H1 (cell line): Measurements from ENCODE around the gene TRAF6. TPM values are rescaled to one million over a fixed set of nuclear protein-coding genes. Genes with fewer than 3 reads are reported as not detected.

Experiments
- CTCF ChIA-PET: fragments of 300-600 bp; sonication (Branson Sonifier 250); formaldehyde crosslinking; loops from one replicate; lab custom pipeline; 2021; ENCODE audit not compliant: partially characterized antibody; lab: Charles Lee
- POLR2A ChIA-PET: fragments of 300-600 bp; sonication (Branson Sonifier 250); formaldehyde crosslinking; loops from one replicate; lab custom pipeline; 2021; ENCODE audit warnings: inconsistent platforms; ENCODE audit not compliant: partially characterized antibody; lab: Charles Lee
- DNase-seq, 2 experiments: peaks; one replicate each; pipeline versions ENCODE4 v3.0.0 to v3.0.0-alpha.2; 2010 to 2022; ENCODE audit warnings: low spot score in 2 of 2, low read depth in 1 of 2, mixed read lengths in 1 of 2
- FAIRE-seq: peaks from 2 replicates; lab custom pipeline; 2011; peaks lifted over from hg19 to GRCh38; lab: Jason Lieb, UNC
- H2AFZ ChIP-seq: 2 replicates; pipeline ENCODE4 v1.8.1; 2012; ENCODE audit warnings: low read length, inconsistent platforms
- H2AK5ac ChIP-seq: 2 replicates; pipeline ENCODE4 v1.6.1; 2013; ENCODE audit warnings: low read depth, low read length
- H2BK120ac ChIP-seq: replicated peaks from 2 replicates; pipeline ENCODE3; 2013; ENCODE audit warnings: low read depth, low read length, inconsistent platforms
- H2BK12ac ChIP-seq: 2 replicates; pipeline ENCODE4 v1.6.1; 2013; ENCODE audit warnings: low read depth, low read length
- H2BK15ac ChIP-seq: 2 replicates; pipeline ENCODE4 v1.6.1; 2013; ENCODE audit warnings: low read length
- H2BK20ac ChIP-seq: 2 replicates; pipeline ENCODE4 v1.6.1; 2013; ENCODE audit warnings: low read length
- H2BK5ac ChIP-seq: 2 replicates; pipeline ENCODE4 v1.6.1; 2013; ENCODE audit warnings: low read depth, low read length
- H3K14ac ChIP-seq: 2 replicates; pipeline ENCODE4 v1.6.1; 2013; ENCODE audit warnings: inconsistent platforms; ENCODE audit not compliant: insufficient read length
- H3K18ac ChIP-seq: 2 replicates; pipeline ENCODE4 v1.6.1; 2013; ENCODE audit warnings: low read length; ENCODE audit errors: extremely low read depth
- H3K23ac ChIP-seq: 2 replicates; pipeline ENCODE4 v1.6.1; 2013; ENCODE audit warnings: inconsistent platforms; ENCODE audit not compliant: insufficient read length
- H3K23me2 ChIP-seq: 2 replicates; pipeline ENCODE4 v1.6.1; 2013; ENCODE audit warnings: low read depth, low read length
- H3K27ac ChIP-seq: 2 replicates; pipeline ENCODE4 v1.6.1; 2011; ENCODE audit warnings: low read depth, low read length, inconsistent platforms
- H3K27me3 ChIP-seq, 4 experiments: replicated peaks in 1 of 4; 1 replicate in 1 of 4; 2 replicates in 3 of 4; pipeline versions ENCODE4 v1.6.1 to v1.8.1; 2011 to 2013; ENCODE audit warnings: low read length in 3 of 4, mild to moderate bottlenecking in 3 of 4, inconsistent platforms in 2 of 4, mixed read lengths in 2 of 4, moderate library complexity in 1 of 4; ENCODE audit not compliant: control insufficient read depth in 3 of 4, insufficient read depth in 3 of 4; ENCODE audit errors: extremely low read depth in 1 of 4
- H3K36me3 ChIP-seq, 4 experiments: 2 replicates each; pipeline versions ENCODE4 v1.6.1 to v1.8.1; 2011 to 2013; ENCODE audit warnings: mild to moderate bottlenecking in 4 of 4, low read length in 3 of 4, moderate library complexity in 2 of 4, control low read depth in 1 of 4, inconsistent platforms in 1 of 4; ENCODE audit not compliant: insufficient read depth in 4 of 4, control insufficient read depth in 2 of 4
- H3K4ac ChIP-seq: replicated peaks from 2 replicates; pipeline ENCODE3; 2013; ENCODE audit warnings: low read length, low read depth, mixed read lengths, inconsistent platforms; ENCODE audit not compliant: insufficient read length
- H3K4me1 ChIP-seq, 4 experiments: replicated peaks in 1 of 4; 1 replicate in 1 of 4; 2 replicates in 3 of 4; pipeline versions ENCODE4 v1.6.1 to v1.8.1; 2011 to 2013; ENCODE audit warnings: low read length in 3 of 4, inconsistent platforms in 2 of 4, mixed read lengths in 1 of 4; ENCODE audit not compliant: insufficient read depth in 4 of 4, control insufficient read depth in 3 of 4
- H3K4me2 ChIP-seq, 2 experiments: 2 replicates each; pipeline versions ENCODE4 v1.6.1 to v1.8.1; 2011 to 2013; ENCODE audit warnings: low read depth in 2 of 2, low read length in 2 of 2, control low read depth in 1 of 2, inconsistent platforms in 1 of 2, mild to moderate bottlenecking in 1 of 2; ENCODE audit not compliant: insufficient read depth in 1 of 2
- H3K4me3 ChIP-seq, 4 experiments: fragments of 200-600, 300-600 bp in 1 of 4; sonication (generic), shearing (Covaris generic), sonication (Bioruptor Twin) in 1 of 4; 2 replicates each; pipeline versions ENCODE4 v1.5.1 to v1.8.1; 2011 to 2016; ENCODE audit warnings: low read length in 4 of 4, low read depth in 3 of 4, control low read depth in 2 of 4, inconsistent platforms in 2 of 4, mild to moderate bottlenecking in 2 of 4, mixed read lengths in 1 of 4, moderate library complexity in 1 of 4; ENCODE audit not compliant: insufficient read depth in 2 of 4; ENCODE audit errors: extremely low read depth in 1 of 4
- H3K56ac ChIP-seq: replicated peaks from 2 replicates; pipeline ENCODE3; 2013; ENCODE audit warnings: low read depth, mild to moderate bottlenecking, mixed read lengths, low read length, inconsistent platforms; ENCODE audit not compliant: insufficient read length
- H3K79me1 ChIP-seq: 2 replicates; pipeline ENCODE4 v1.6.1; 2013; ENCODE audit warnings: low read depth, low read length, control low read depth
- H3K79me2 ChIP-seq, 2 experiments: 2 replicates each; pipeline versions ENCODE4 v1.6.1 to v1.8.1; 2012 to 2013; ENCODE audit warnings: low read length in 2 of 2, mild to moderate bottlenecking in 2 of 2, inconsistent platforms in 1 of 2; ENCODE audit not compliant: insufficient read depth in 2 of 2, control insufficient read depth in 1 of 2
- H3K9ac ChIP-seq, 4 experiments: replicated peaks in 1 of 4; 1 replicate in 1 of 4; 2 replicates in 3 of 4; pipeline versions ENCODE4 v1.6.1 to v1.8.1; 2011 to 2013; ENCODE audit warnings: low read depth in 3 of 4, low read length in 3 of 4, control low read depth in 2 of 4, mild to moderate bottlenecking in 2 of 4, moderate library complexity in 2 of 4, inconsistent platforms in 1 of 4; ENCODE audit errors: extremely low read depth in 1 of 4
- H3K9me3 ChIP-seq, 2 experiments: 2 replicates each; pipeline versions ENCODE4 v1.6.1 to v1.8.1; 2012 to 2013; ENCODE audit warnings: mild to moderate bottlenecking in 2 of 2, moderate library complexity in 2 of 2, control low read depth in 1 of 2, inconsistent platforms in 1 of 2, low read depth in 1 of 2, low read length in 1 of 2, mixed read lengths in 1 of 2; ENCODE audit not compliant: insufficient read depth in 2 of 2
- H4K20me1 ChIP-seq, 2 experiments: replicated peaks in 1 of 2; 2 replicates each; pipeline versions ENCODE3 to v1.8.1; 2011 to 2013; ENCODE audit warnings: inconsistent platforms in 2 of 2, low read length in 2 of 2, mild to moderate bottlenecking in 1 of 2; ENCODE audit not compliant: insufficient read depth in 2 of 2, control insufficient read depth in 1 of 2
- H4K5ac ChIP-seq: 2 replicates; pipeline ENCODE4 v1.6.1; 2013; ENCODE audit warnings: low read length, low read depth, mixed read lengths, inconsistent platforms; ENCODE audit not compliant: insufficient read length
- H4K8ac ChIP-seq: 2 replicates; pipeline ENCODE4 v1.8.0; 2013; ENCODE audit warnings: mild to moderate bottlenecking, moderate library complexity, low read length, inconsistent platforms; ENCODE audit not compliant: insufficient read depth; ENCODE audit errors: extremely low read depth
- H4K91ac ChIP-seq: replicated peaks from 2 replicates; pipeline ENCODE3; 2013; ENCODE audit warnings: low read length, mixed read lengths, inconsistent platforms; ENCODE audit not compliant: insufficient read length
- BCL11A ChIP-seq, 2 experiments: IDR thresholded peaks; one replicate each; pipeline ENCODE4 v1.6.1; 2011; ENCODE audit warnings: low read depth in 2 of 2, low read length in 2 of 2, mild to moderate bottlenecking in 2 of 2
- FOSL1 ChIP-seq: IDR thresholded peaks from 2 replicates; pipeline ENCODE4 v1.6.1; 2011; ENCODE audit warnings: mild to moderate bottlenecking, low read depth, low read length, moderate library complexity; ENCODE audit not compliant: insufficient read depth
- JUN ChIP-seq: IDR thresholded peaks from 2 replicates; pipeline ENCODE4 v1.6.1; 2011; ENCODE audit warnings: low read depth, mild to moderate bottlenecking, improper control_type of control experiment, low read length
- KDM5A ChIP-seq: fragments of 200-600 bp; IDR thresholded peaks from 2 replicates; pipeline ENCODE4 v1.7.1; 2012; ENCODE audit warnings: mild to moderate bottlenecking, low read length, inconsistent platforms, mixed read lengths
- RAD21 ChIP-seq, 2 experiments: IDR thresholded peaks in 1 of 2; conservative IDR thresholded peaks in 1 of 2; 2 replicates each; pipeline ENCODE4 v1.6.1; 2011; ENCODE audit warnings: low read depth in 2 of 2, low read length in 2 of 2, improper control_type of control experiment in 1 of 2, inconsistent platforms in 1 of 2, mild to moderate bottlenecking in 1 of 2, moderate library complexity in 1 of 2
- SP2 ChIP-seq: IDR thresholded peaks from 2 replicates; pipeline ENCODE4 v1.6.1; 2012; ENCODE audit warnings: mild to moderate bottlenecking, low read length, inconsistent platforms
- TCF12 ChIP-seq: IDR thresholded peaks from 2 replicates; pipeline ENCODE4 v1.6.1; 2011; ENCODE audit warnings: low read depth, mild to moderate bottlenecking, low read length
- WGBS, 2 experiments: shearing (Covaris generic) in 1 of 2; methylation state at CpG; one replicate each; pipeline versions ENCODE4 v1.1.6 to v1.1.7; 2013 to 2015; ENCODE audit warnings: low lambda C conversion rate in 2 of 2, mixed read lengths in 2 of 2, inconsistent platforms in 1 of 2, low coverage in 1 of 2, missing lambda C conversion rate in 1 of 2; ENCODE audit not compliant: insufficient replicate concordance in 2 of 2, insufficient coverage in 1 of 2, insufficient read length in 1 of 2; ENCODE audit errors: extremely low coverage in 1 of 2, missing lambda C conversion rate in 1 of 2; 5-methylcytosine and 5-hydroxymethylcytosine counted together
- polyA plus RNA-seq, 7 experiments: library from polyadenylated mRNA; depleted of rRNA in 3 of 7; stranded (reverse) in 5 of 7; unstranded in 2 of 7; fragments of >200 nt in 5 of 7; fragments of 200-250 nt in 2 of 7; gene quantifications; 1 replicate in 5 of 7; 2 replicates in 1 of 7; 4 replicates in 1 of 7; pipeline versions ENCODE4 v1.2.1 to v1.2.3, GENCODE V29; 2011 to 2013; ENCODE audit warnings: missing spikeins in 2 of 7, mixed read lengths in 2 of 7
- total RNA-seq: library from RNA; stranded (reverse); fragmentation: NEBNext Ultra II Directional; extraction: Animal tissue kit (Norgen Biotek cat#: 25700); gene quantifications from 2 replicates; pipeline ENCODE4 v1.2.1, GENCODE V29; 2021

The TRAF6 gene
- total and polyA plus RNA-seq, 2 of the 8 experiments (the other 6 are each of a cell fraction or from before 2014, with no cell fraction given) = 4.6 to 8.8 TPM

GRCh38 chr11:36443661-36444060 lies 66.4 kb downstream of the TRAF6 start:
- no peaks in the 10 kb centered on the region for H3K79me2 ChIP-seq
- H3K23ac ChIP-seq = no peak overlapping the region
- 75% methylated on average over 2 of the region's 2 CpGs; no CpG with 5 or more reads in 1 of the 2 experiments for WGBS, 2 experiments
- no peak overlapping the region for H2AFZ ChIP-seq
- no peak overlapping the region for H2BK20ac ChIP-seq
- no peak overlapping the region for H2BK12ac ChIP-seq
- 0 out of 4 replicates have a peak, but pooled peaks cover 0 to 4% of the 10 kb centered on the region in 2 experiments for H3K9me3 ChIP-seq
- H3K14ac ChIP-seq = no peak overlapping the region
- H4K91ac ChIP-seq = no peak overlapping the region
- H2BK15ac ChIP-seq = no peak overlapping the region
- H3K36me3 ChIP-seq = no peaks in the 10 kb centered on the region; a peak in 1 of 8 replicates
- no peaks in the 10 kb centered on the region for H3K27me3 ChIP-seq
- no peak overlapping the region for H2BK5ac ChIP-seq
- DNase-seq (no peak), FAIRE-seq (no peak)
- no peak overlapping the region for H3K4me3 ChIP-seq
- no peak overlapping the region for H3K9ac ChIP-seq
- H2AK5ac ChIP-seq = no peak overlapping the region
- H3K4me2 ChIP-seq = no peak overlapping the region
- no peak overlapping the region for H2BK120ac ChIP-seq
- H4K20me1 ChIP-seq = no peaks in the 10 kb centered on the region
- TF ChIP-seq SP2 (no peak), JUN (no peak), KDM5A (no peak), FOSL1 (no peak), BCL11A (IDR thresholded peaks at IDR 0.05; ENCODE audit: low read depth in 2 of 2, low read length in 2 of 2) (no peak), TCF12 (no peak), RAD21 (IDR thresholded peaks at IDR 0.05 in 1 of 2, conservative IDR thresholded peaks at IDR 0.05 in 1 of 2; ENCODE audit: low read depth in 2 of 2, low read length in 2 of 2) (no peak)
- no peaks in the 10 kb centered on the region for H3K23me2 ChIP-seq
- H3K4me1 ChIP-seq = no peaks in the 10 kb centered on the region
- ChIA-PET CTCF (interaction anchor here (2.1 kb wide), 1 partner anchor 25 kb away, joined by 5 read pairs; no protein-coding TSS in a partner anchor), POLR2A (no interaction called here)
- no peak overlapping the region for H3K4ac ChIP-seq
- no peak overlapping the region for H3K56ac ChIP-seq
- H4K8ac ChIP-seq = no peak overlapping the region
- no peak overlapping the region for H3K18ac ChIP-seq
- no peaks in the 10 kb centered on the region for H3K79me1 ChIP-seq
- H3K27ac ChIP-seq = no peak overlapping the region
- no peak overlapping the region for H4K5ac ChIP-seq
